HepG2 (cell line): ENCODE measurements around the gene POLE3. TPM values are rescaled to one million over a fixed set of nuclear protein-coding genes. Genes with fewer than 3 reads are reported as not detected.

ENCODE experiments used
- ATAC-seq: fragments of 200-7000 bp; cut with Tn5 transposase; 3 replicates; pipeline ENCODE4 v1.9.1; 2020; ENCODE audit warnings: mild to moderate bottlenecking, moderate library complexity
- BruUV-seq: library from RNA; stranded (reverse); fragments of 400-500 nt; replicated peaks from 2 replicates; lab custom pipeline; 2021; lab: Mats Ljungman, UMichigan
- CTCF ChIA-PET: fragments of 300-600 bp; formaldehyde crosslinking; extraction: SDS; loops from one replicate; lab custom pipeline; 2021; ENCODE audit warnings: low total read pairs, inconsistent platforms, low intra/inter-chr PET ratio; lab: Yijun Ruan, JAX
- POLR2A ChIA-PET: fragments of 350-600 bp; sonication (Branson Sonifier 250); formaldehyde crosslinking; loops from one replicate; lab custom pipeline; 2020; ENCODE audit warnings: antibody characterized with exemption, inconsistent platforms; lab: Yijun Ruan, JAX
- DNase-seq: peaks from one replicate; pipeline ENCODE4 v3.0.0-alpha.2; 2015; ENCODE audit warnings: low spot score
- FAIRE-seq: peaks from 3 replicates; lab custom pipeline; 2011; peaks lifted over from hg19 to GRCh38; lab: Jason Lieb, UNC
- H2AFZ ChIP-seq: one replicate; pipeline ENCODE4 v1.6.1; 2011; ENCODE audit warnings: low read length, inconsistent platforms
- H3K27ac ChIP-seq: fragments of 300-600 bp; 3 replicates; pipeline ENCODE4 v1.8.0; 2011; ENCODE audit warnings: mixed run types, mild to moderate bottlenecking, mixed read lengths, low read length, inconsistent platforms; ENCODE audit not compliant: insufficient read depth; ENCODE audit errors: extremely low read length
- H3K27me3 ChIP-seq, 2 experiments: fragments of 200-600 bp in 1 of 2; 2 replicates in 1 of 2; 3 replicates in 1 of 2; pipeline versions ENCODE4 v1.6.0 to v1.8.0; 2011; ENCODE audit warnings: low read length in 2 of 2, mild to moderate bottlenecking in 2 of 2, moderate library complexity in 2 of 2, inconsistent platforms in 1 of 2; ENCODE audit not compliant: insufficient read depth in 2 of 2, control insufficient read depth in 1 of 2
- H3K36me3 ChIP-seq, 2 experiments: fragments of 200-600 bp in 1 of 2; replicated peaks in 1 of 2; 2 replicates in 1 of 2; 3 replicates in 1 of 2; pipeline versions ENCODE4 v1.5.1 to v1.8.0; 2011; ENCODE audit warnings: low read length in 2 of 2, inconsistent platforms in 1 of 2; ENCODE audit not compliant: insufficient read depth in 2 of 2, control insufficient read depth in 1 of 2
- H3K4me1 ChIP-seq: 2 replicates; pipeline ENCODE4 v1.5.1; 2012; ENCODE audit warnings: low read length, inconsistent platforms; ENCODE audit not compliant: insufficient read depth
- H3K4me2 ChIP-seq: 2 replicates; pipeline ENCODE4 v1.6.0; 2011; ENCODE audit warnings: low read depth, low read length, inconsistent platforms
- H3K4me3 ChIP-seq, 3 experiments: fragments of 200-600 bp in 1 of 3; sonication (generic), shearing (Covaris generic) in 1 of 3; replicated peaks in 1 of 3; 2 replicates each; pipeline ENCODE4 v1.5.1; 2011 to 2016; ENCODE audit warnings: low read length in 3 of 3, inconsistent platforms in 2 of 3, low read depth in 2 of 3, mild to moderate bottlenecking in 2 of 3, control low read depth in 1 of 3, mixed read lengths in 1 of 3; ENCODE audit not compliant: insufficient read depth in 1 of 3
- H3K79me2 ChIP-seq: one replicate; pipeline ENCODE4 v1.6.1; 2011; ENCODE audit warnings: low read length, inconsistent platforms; ENCODE audit not compliant: insufficient read depth
- H3K9ac ChIP-seq: 2 replicates; pipeline ENCODE4 v1.6.0; 2011; ENCODE audit warnings: mild to moderate bottlenecking, low read depth, low read length, inconsistent platforms; ENCODE audit not compliant: insufficient read depth
- H3K9me3 ChIP-seq: 2 replicates; pipeline ENCODE4 v1.5.1; 2012; ENCODE audit warnings: mild to moderate bottlenecking, low read length
- H4K20me1 ChIP-seq: 2 replicates; pipeline ENCODE4 v1.6.0; 2011; ENCODE audit warnings: inconsistent platforms, mild to moderate bottlenecking, low read length, moderate library complexity; ENCODE audit not compliant: insufficient read depth
- GLI4 ChIP-seq: sonication (generic); formaldehyde crosslinking; IDR thresholded peaks from 2 replicates; pipeline ENCODE4 v1.5.1; 2020; ENCODE audit warnings: missing genetic modification reagents, mild to moderate bottlenecking, moderate library complexity, borderline replicate concordance
- HNRNPLL ChIP-seq: fragments of 200-400 bp; formaldehyde crosslinking; IDR thresholded peaks from 2 replicates; pipeline ENCODE4 v1.6.1; 2017; ENCODE audit warnings: mild to moderate bottlenecking, low read depth, low read length; ENCODE audit not compliant: poor library complexity, severe bottlenecking
- HNRNPUL1 ChIP-seq: fragments of 200-400 bp; formaldehyde crosslinking; IDR thresholded peaks from 2 replicates; pipeline ENCODE4 v1.6.1; 2017; ENCODE audit warnings: low read depth, mild to moderate bottlenecking, low read length, moderate library complexity
- KDM1A ChIP-seq: IDR thresholded peaks from 2 replicates; pipeline ENCODE4 v1.6.1; 2016; ENCODE audit warnings: missing compliant biosample characterization
- KLF15 ChIP-seq: sonication (generic); formaldehyde crosslinking; IDR thresholded peaks from 2 replicates; pipeline ENCODE4 v1.8.1; 2023; ENCODE audit warnings: borderline replicate concordance, mild to moderate bottlenecking, inconsistent platforms, missing genetic modification reagents, mixed read lengths
- PHF5A ChIP-seq: IDR thresholded peaks from one replicate; pipeline ENCODE4 v1.6.1; 2018; ENCODE audit warnings: low read depth, missing genetic modification reagents; ENCODE audit not compliant: unreplicated experiment
- PHF8 ChIP-seq: sonication (generic); formaldehyde crosslinking; IDR thresholded peaks from 2 replicates; pipeline ENCODE4 v1.5.0; 2020; ENCODE audit warnings: missing genetic modification reagents
- RAD21 ChIP-seq: fragments of 450-650 bp; formaldehyde crosslinking; IDR thresholded peaks from 2 replicates; pipeline ENCODE4 v1.5.0; 2020; ENCODE audit warnings: mild to moderate bottlenecking
- SOX13 ChIP-seq, 3 experiments: fragments of 450-650 bp in 1 of 3; sonication (generic) in 1 of 3; formaldehyde crosslinking in 1 of 3; IDR thresholded peaks in 2 of 3; conservative IDR thresholded peaks in 1 of 3; 2 replicates each; pipeline versions ENCODE4 v1.5.0 to v1.6.1; 2016 to 2020; ENCODE audit warnings: antibody characterized with exemption in 1 of 3, mild to moderate bottlenecking in 1 of 3, missing compliant biosample characterization in 1 of 3, missing genetic modification reagents in 1 of 3, moderate library complexity in 1 of 3
- TMF1 ChIP-seq: sonication (generic); formaldehyde crosslinking; IDR thresholded peaks from 2 replicates; pipeline ENCODE4 v1.8.1; 2022; ENCODE audit warnings: low read depth, missing genetic modification reagents
- ZBTB7B ChIP-seq: sonication (generic); formaldehyde crosslinking; IDR thresholded peaks from 2 replicates; pipeline ENCODE4 v1.4.0; 2020; ENCODE audit warnings: missing genetic modification reagents
- ZNF124 ChIP-seq: sonication (generic); formaldehyde crosslinking; IDR thresholded peaks from 2 replicates; pipeline ENCODE4 v1.4.0; 2020; ENCODE audit warnings: missing genetic modification reagents
- ZNF44 ChIP-seq: sonication (generic); formaldehyde crosslinking; IDR thresholded peaks from 2 replicates; pipeline ENCODE4 v1.5.1; 2020; ENCODE audit warnings: mild to moderate bottlenecking, missing genetic modification reagents
- ZNF570 ChIP-seq: sonication (generic); formaldehyde crosslinking; IDR thresholded peaks from 2 replicates; pipeline ENCODE4 v1.4.0; 2020; ENCODE audit warnings: mild to moderate bottlenecking, missing genetic modification reagents, borderline replicate concordance
- WGBS: methylation state at CpG from one replicate; pipeline ENCODE4 v1.1.6; 2017; ENCODE audit warnings: low lambda C conversion rate; 5-methylcytosine and 5-hydroxymethylcytosine counted together
- in situ Hi-C: cut with HindIII; loops from 2 replicates; pipeline ENCODE4 v1.10.0; 2017; ENCODE audit warnings: low pct_unique_long_range_greater_than_20kb; ENCODE audit not compliant: extremely low pct_ligation_motif_present
- intact Hi-C: fragments of 100-400 bp; cut with micrococcal nuclease; formaldehyde crosslinking; loops from one replicate; pipeline ENCODE4 v1.10.0; 2022; ENCODE audit not compliant: unreplicated experiment
- polyA plus RNA-seq, 8 experiments: library from polyadenylated mRNA; depleted of rRNA in 3 of 8; stranded (reverse) in 7 of 8; unstranded in 1 of 8; fragments of >200 nt; fragmentation: Illumina TruSeq in 4 of 8; extraction: Trizol in 4 of 8; gene quantifications; 2 replicates each; pipeline versions ENCODE4 v1.2.1 to v1.2.3, GENCODE V29; 2011 to 2016; ENCODE audit warnings: low read depth in 4 of 8, missing spikeins in 1 of 8, mixed read lengths in 1 of 8; ENCODE audit not compliant: insufficient read depth in 1 of 8
- total RNA-seq, 5 experiments: library from RNA; depleted of rRNA; stranded (reverse); fragments of >200 nt; fragmentation: Illumina TruSeq; extraction: Trizol; gene quantifications; 2 replicates each; pipeline ENCODE4 v1.2.3, GENCODE V29; 2016; ENCODE audit warnings: low read depth in 1 of 5
- TF ChIP-seq, protein P1 (sequence below): fragments of 450-650 bp; IDR thresholded peaks from 2 replicates; pipeline ENCODE4 v1.6.1; 2017; ENCODE audit warnings: mild to moderate bottlenecking
- TF ChIP-seq, protein P2 (sequence below): sonication (generic); formaldehyde crosslinking; IDR thresholded peaks from 2 replicates; pipeline ENCODE4 v1.5.0; 2020; ENCODE audit warnings: mild to moderate bottlenecking, missing genetic modification reagents
- TF ChIP-seq, protein P3 (sequence below): sonication (generic); formaldehyde crosslinking; IDR thresholded peaks from 2 replicates; pipeline ENCODE4 v1.8.1; 2023; ENCODE audit warnings: mild to moderate bottlenecking, missing genetic modification reagents

Gene POLE3
- total and polyA plus RNA-seq, 2 of the 13 experiments (the other 11 are each of a cell fraction or from before 2014, with no cell fraction given) = 36.0 to 77.2 TPM

DNA sequence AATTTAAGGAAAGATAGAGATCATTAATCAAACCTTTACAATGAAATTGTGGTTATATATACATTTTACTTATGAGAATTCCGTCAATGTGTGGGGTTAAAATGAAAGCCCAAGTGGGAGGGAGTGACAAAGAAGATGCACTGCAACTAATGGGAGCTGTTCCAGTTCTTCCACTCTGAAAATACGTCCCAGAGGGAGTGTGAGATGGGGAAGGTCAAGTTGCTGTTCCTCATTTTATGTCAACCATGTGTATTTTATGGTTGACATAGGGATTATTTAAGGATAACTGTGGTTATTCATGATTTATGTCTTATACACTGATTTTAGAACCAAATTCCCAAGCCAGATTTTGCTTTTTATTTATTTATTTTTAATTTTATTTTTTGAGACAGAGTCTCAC lies 38.9 kb upstream of the POLE3 start (continued):
- TF ChIP-seq, protein P1, sequence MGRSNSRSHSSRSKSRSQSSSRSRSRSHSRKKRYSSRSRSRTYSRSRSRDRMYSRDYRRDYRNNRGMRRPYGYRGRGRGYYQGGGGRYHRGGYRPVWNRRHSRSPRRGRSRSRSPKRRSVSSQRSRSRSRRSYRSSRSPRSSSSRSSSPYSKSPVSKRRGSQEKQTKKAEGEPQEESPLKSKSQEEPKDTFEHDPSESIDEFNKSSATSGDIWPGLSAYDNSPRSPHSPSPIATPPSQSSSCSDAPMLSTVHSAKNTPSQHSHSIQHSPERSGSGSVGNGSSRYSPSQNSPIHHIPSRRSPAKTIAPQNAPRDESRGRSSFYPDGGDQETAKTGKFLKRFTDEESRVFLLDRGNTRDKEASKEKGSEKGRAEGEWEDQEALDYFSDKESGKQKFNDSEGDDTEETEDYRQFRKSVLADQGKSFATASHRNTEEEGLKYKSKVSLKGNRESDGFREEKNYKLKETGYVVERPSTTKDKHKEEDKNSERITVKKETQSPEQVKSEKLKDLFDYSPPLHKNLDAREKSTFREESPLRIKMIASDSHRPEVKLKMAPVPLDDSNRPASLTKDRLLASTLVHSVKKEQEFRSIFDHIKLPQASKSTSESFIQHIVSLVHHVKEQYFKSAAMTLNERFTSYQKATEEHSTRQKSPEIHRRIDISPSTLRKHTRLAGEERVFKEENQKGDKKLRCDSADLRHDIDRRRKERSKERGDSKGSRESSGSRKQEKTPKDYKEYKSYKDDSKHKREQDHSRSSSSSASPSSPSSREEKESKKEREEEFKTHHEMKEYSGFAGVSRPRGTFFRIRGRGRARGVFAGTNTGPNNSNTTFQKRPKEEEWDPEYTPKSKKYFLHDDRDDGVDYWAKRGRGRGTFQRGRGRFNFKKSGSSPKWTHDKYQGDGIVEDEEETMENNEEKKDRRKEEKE = no peak
- TF ChIP-seq ZBTB7B (CRISPR knock-in tag) (no peak), GLI4 (CRISPR knock-in tag) (no peak), KDM1A (CRISPR knock-in tag) (no peak), PHF8 (no peak)

DNA sequence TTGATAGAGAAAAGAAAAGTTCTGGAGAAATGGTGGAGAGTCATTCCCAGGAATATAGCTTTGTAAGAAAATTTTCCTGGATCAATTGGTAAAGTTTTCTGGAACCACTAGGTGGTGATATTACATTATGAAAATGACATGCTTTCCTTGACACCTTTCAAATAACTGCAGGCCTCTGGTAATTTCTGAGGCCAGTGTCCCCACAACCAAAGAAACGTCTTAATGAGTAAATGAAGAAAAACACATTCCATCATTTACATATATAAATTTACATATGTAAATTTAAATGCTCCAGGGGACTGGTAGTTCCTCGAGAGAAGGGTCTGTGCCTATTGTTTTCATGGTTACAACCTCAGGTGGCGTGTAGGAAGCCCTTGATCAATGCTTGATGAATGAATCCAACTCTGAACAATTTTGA lies 35.9 kb upstream of the POLE3 start:
- POLR2A ChIA-PET = interaction anchor here (0.6 to 1.4 kb wide), 5 partner anchors 58 to 212 kb away, joined by 3 to 4 read pairs (median 3); no protein-coding TSS in a partner anchor
- Histone ChIP-seq H3K9me3 (no peaks in the 10 kb centered on the region), H3K27ac (no peak overlapping the region), H3K36me3 (no peaks in the 10 kb centered on the region), H3K4me1 (peaks cover 22% of the 10 kb centered on the region), H2AFZ (no peak overlapping the region), H3K27me3 (no peaks in the 10 kb centered on the region), H4K20me1 (no peaks in the 10 kb centered on the region), H3K79me2 (no peaks in the 10 kb centered on the region), H3K4me2 (no peak overlapping the region), H3K4me3 (no peak overlapping the region), H3K9ac (no peak overlapping the region)
- ATAC-seq (peak; percentile 43), DNase-seq (peak; percentile 47), FAIRE-seq (peak; percentile 15)
- CTCF ChIA-PET = interaction anchor here (0.8 to 3.9 kb wide), 5 partner anchors 10 to 210 kb away, joined by 3 to 34 read pairs (median 5); no protein-coding TSS in a partner anchor
- intact Hi-C loops (loop anchor here (2.0 to 5.0 kb wide), 3 partner anchors 61 to 212 kb away; no protein-coding TSS in a partner anchor), in situ Hi-C loops (loop anchor here (5.0 kb wide), 2 partner anchors 146 to 211 kb away; no protein-coding TSS in a partner anchor)
- BruUV-seq = no TSS peak
- 47% methylated on average over 3 of the region's 3 CpGs for WGBS
- TF ChIP-seq RAD21 (CRISPR knock-in tag) (peak; percentile 73), SOX13 (IDR thresholded peaks at IDR 0.05) (no peak), SOX13 (CRISPR knock-in tag; conservative IDR thresholded peaks at IDR 0.05 in 1 of 2, IDR thresholded peaks at IDR 0.05 in 1 of 2) (no peak), KLF15 (CRISPR knock-in tag) (no peak), TMF1 (no peak), PHF5A (CRISPR knock-in tag) (no peak), ZNF124 (CRISPR knock-in tag) (no peak), HNRNPUL1 (no peak), ZNF44 (no peak), HNRNPLL (no peak), ZNF570 (no peak)
- TF ChIP-seq, protein P2, sequence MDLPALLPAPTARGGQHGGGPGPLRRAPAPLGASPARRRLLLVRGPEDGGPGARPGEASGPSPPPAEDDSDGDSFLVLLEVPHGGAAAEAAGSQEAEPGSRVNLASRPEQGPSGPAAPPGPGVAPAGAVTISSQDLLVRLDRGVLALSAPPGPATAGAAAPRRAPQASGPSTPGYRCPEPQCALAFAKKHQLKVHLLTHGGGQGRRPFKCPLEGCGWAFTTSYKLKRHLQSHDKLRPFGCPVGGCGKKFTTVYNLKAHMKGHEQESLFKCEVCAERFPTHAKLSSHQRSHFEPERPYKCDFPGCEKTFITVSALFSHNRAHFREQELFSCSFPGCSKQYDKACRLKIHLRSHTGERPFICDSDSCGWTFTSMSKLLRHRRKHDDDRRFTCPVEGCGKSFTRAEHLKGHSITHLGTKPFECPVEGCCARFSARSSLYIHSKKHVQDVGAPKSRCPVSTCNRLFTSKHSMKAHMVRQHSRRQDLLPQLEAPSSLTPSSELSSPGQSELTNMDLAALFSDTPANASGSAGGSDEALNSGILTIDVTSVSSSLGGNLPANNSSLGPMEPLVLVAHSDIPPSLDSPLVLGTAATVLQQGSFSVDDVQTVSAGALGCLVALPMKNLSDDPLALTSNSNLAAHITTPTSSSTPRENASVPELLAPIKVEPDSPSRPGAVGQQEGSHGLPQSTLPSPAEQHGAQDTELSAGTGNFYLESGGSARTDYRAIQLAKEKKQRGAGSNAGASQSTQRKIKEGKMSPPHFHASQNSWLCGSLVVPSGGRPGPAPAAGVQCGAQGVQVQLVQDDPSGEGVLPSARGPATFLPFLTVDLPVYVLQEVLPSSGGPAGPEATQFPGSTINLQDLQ (CRISPR knock-in tag) = no peak
- TF ChIP-seq, protein P3, sequence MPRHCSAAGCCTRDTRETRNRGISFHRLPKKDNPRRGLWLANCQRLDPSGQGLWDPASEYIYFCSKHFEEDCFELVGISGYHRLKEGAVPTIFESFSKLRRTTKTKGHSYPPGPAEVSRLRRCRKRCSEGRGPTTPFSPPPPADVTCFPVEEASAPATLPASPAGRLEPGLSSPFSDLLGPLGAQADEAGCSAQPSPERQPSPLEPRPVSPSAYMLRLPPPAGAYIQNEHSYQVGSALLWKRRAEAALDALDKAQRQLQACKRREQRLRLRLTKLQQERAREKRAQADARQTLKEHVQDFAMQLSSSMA = no peak
